ENCODE data around the gene SLC6A20. TPM values are rescaled to one million over a fixed set of nuclear protein-coding genes. Genes with fewer than 3 reads are reported as not detected.

The SLC6A20 gene
- total RNA-seq (2022; extraction: Qiagen RNA extraction; ENCODE audit: low read depth), result 0.06 to 0.20 TPM in 2 of 5 replicates, not detected in the others

DNA sequence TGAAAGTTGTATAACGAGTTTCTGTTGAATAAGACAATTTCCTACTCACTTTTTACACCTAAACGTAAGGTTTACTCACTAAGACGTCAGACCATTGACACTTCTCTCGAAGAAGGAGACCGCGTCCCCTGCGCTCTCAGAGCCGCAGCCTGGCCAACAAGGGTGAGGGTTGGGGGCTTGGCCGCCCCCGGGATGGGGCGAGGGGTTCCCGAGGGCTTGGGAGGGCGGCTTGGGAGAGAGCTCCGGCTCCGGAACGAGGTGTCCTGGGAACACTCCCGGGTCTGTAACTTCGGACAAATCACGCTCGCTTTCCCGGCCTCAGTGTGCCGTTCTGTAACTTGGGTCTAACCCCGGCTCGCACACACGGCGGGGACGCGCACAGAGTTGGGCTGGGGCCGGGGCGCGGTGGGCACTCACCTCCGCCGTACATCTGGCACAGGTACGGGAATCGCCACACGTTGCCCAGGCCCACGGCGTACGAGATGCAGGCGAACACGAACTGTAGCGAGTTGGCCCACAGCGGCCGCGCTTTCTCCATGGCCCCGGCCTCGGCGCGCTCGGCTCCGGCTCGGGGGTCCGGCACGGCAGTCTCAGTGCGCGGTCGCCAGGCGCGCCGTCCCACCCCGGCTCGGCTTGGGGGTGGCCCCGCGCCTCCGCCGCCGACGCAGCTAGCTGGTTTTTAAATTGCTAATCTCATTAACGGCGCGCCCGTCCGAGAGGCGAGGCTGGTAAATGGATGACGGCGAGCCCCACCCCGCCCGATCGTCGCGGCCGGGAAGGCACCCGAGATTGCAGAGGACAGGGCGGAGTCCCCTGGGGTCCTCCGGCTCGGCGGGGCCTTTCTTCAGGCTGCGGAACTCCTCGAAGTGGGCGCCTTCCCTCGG, at the start of gene SLC6A20:
SLC6A20 (minus strand) TSS at position 655 of the 884 bp plus-strand sequence; CDS start at position 538, 117 bp downstream.

GRCh38 chr3:45841757-45842491, 45.6 kb upstream of the SLC6A20 start, which contains the start of gene LZTFL1:
TSS of gene LZTFL1 (minus strand) at chr3:45842119. CDS start at chr3:45841991, 128 bp downstream.

Other genes starting within 250 kb of the SLC6A20 start
- 8.2 to 22.7 TPM (median 15.5 TPM) in 5 replicates for gene LIMD1, start 201.8 kb downstream of the SLC6A20 start, total RNA-seq (2022; extraction: Qiagen RNA extraction; ENCODE audit: low read depth)
- 13.5 to 17.9 TPM (median 15.8 TPM) in 5 replicates for gene SACM1L, start 107.1 kb downstream of the SLC6A20 start, total RNA-seq (2022; extraction: Qiagen RNA extraction; ENCODE audit: low read depth)
- 15.4 to 17.7 TPM (median 16.9 TPM) in 5 replicates for gene LZTFL1, start 45.6 kb upstream of the SLC6A20 start, total RNA-seq (2022; extraction: Qiagen RNA extraction; ENCODE audit: low read depth)
- gene CCR9, start 90.0 kb upstream of the SLC6A20 start, total RNA-seq (2022; extraction: Qiagen RNA extraction; ENCODE audit: low read depth), result not detected in 5 replicates
- gene CXCR6, start 146.9 kb upstream of the SLC6A20 start, total RNA-seq (2022; extraction: Qiagen RNA extraction; ENCODE audit: low read depth), result not detected in 5 replicates
- gene FYCO1, start 199.3 kb upstream of the SLC6A20 start, total RNA-seq (2022; extraction: Qiagen RNA extraction; ENCODE audit: low read depth), result 4.5 to 5.6 TPM (median 5.4 TPM) in 5 replicates
- gene XCR1, start 230.9 kb upstream of the SLC6A20 start, total RNA-seq (2022; extraction: Qiagen RNA extraction; ENCODE audit: low read depth), result not detected in 5 replicates

All from A549 treated with ZK216348 at 1 μM for 4 hours (cell line).